ENCODE measurements around the gene CELF2.

CELF2 gene

GRCh38 chr10:11255796-11256444 lies 238.2 kb downstream of the CELF2 start:
- TF ChIP-seq CTCF (IDR thresholded peaks at IDR 0.05; ENCODE audit: borderline replicate concordance, extremely low read depth, low read length, poor library complexity, severe bottlenecking) (no peak), EZH2 (IDR thresholded peaks at IDR 0.05; ENCODE audit: borderline replicate concordance, low read depth, low read length, severe bottlenecking) (no peak)
- H3K79me2 ChIP-seq (ENCODE audit: insufficient read depth, low read length) = peaks cover 6% of the 10 kb centered on the region
- no peak overlapping the region for H3K4me3 ChIP-seq (ENCODE audit: low read depth in 1 of 2, low read length in 2 of 2)
- peaks cover 17% of the 10 kb centered on the region for H4K20me1 ChIP-seq (ENCODE audit: insufficient read depth, low read length)
- no peak overlapping the region for H3K9ac ChIP-seq (ENCODE audit: low read depth, low read length)
- no peaks in the 10 kb centered on the region for H3K4me1 ChIP-seq (ENCODE audit: insufficient read depth, low read length)
- H3K27ac ChIP-seq (ENCODE audit: low read length) = no peak overlapping the region
- no peaks in the 10 kb centered on the region for H3K9me3 ChIP-seq (ENCODE audit: insufficient read depth, low read length, severe bottlenecking)
- DNase-seq = no peak
- H3K4me2 ChIP-seq (ENCODE audit: insufficient read depth, low read length) = no peak overlapping the region
- no peak overlapping the region for H2AFZ ChIP-seq (ENCODE audit: low read depth, low read length)
- H3K27me3 ChIP-seq (ENCODE audit: insufficient read depth, low read length, poor library complexity) = no peaks in the 10 kb centered on the region
- ATAC-seq (ENCODE audit: insufficient read depth, low read depth) = no peak
- peaks cover 85% of the 10 kb centered on the region for H3K36me3 ChIP-seq (ENCODE audit: insufficient read depth, low read length)

- Histone ChIP-seq H3K4me2 (ENCODE audit: insufficient read depth, low read length) (no peak overlapping the region), H3K9me3 (ENCODE audit: insufficient read depth, low read length, severe bottlenecking) (no peaks in the 10 kb centered on the region), H4K20me1 (ENCODE audit: insufficient read depth, low read length) (peaks cover 17% of the 10 kb centered on the region), H3K4me3 (ENCODE audit: low read depth in 1 of 2, low read length in 2 of 2) (no peak overlapping the region), H3K27me3 (ENCODE audit: insufficient read depth, low read length, poor library complexity) (no peaks in the 10 kb centered on the region), H3K79me2 (ENCODE audit: insufficient read depth, low read length) (peaks cover 6% of the 10 kb centered on the region), H3K9ac (ENCODE audit: low read depth, low read length) (no peak overlapping the region), H3K36me3 (ENCODE audit: insufficient read depth, low read length) (peaks cover 86% of the 10 kb centered on the region), H2AFZ (ENCODE audit: low read depth, low read length) (no peak overlapping the region), H3K4me1 (ENCODE audit: insufficient read depth, low read length) (no peaks in the 10 kb centered on the region), H3K27ac (ENCODE audit: low read length) (no peak overlapping the region)
- DNase-seq = no peak
- ATAC-seq (ENCODE audit: insufficient read depth, low read depth) = no peak
- TF ChIP-seq EZH2 (IDR thresholded peaks at IDR 0.05; ENCODE audit: borderline replicate concordance, low read depth, low read length, severe bottlenecking) = no peak
- no peak for TF ChIP-seq CTCF (IDR thresholded peaks at IDR 0.05; ENCODE audit: borderline replicate concordance, extremely low read depth, low read length, poor library complexity, severe bottlenecking)
These were observed 239.2 kb downstream of the CELF2 start for GRCh38 chr10:11256896-11257295.

- peaks cover 1% of the 10 kb centered on the region; the same call in 1 of the 2 replicates for H3K79me2 ChIP-seq (ENCODE audit: insufficient read depth, low read length)
- H3K27ac ChIP-seq (ENCODE audit: low read length) = no peak overlapping the region
- ATAC-seq (ENCODE audit: insufficient read depth, low read depth) (no peak), DNase-seq (no peak)
- H2AFZ ChIP-seq (ENCODE audit: low read depth, low read length) = no peak overlapping the region
- peaks cover 86% of the 10 kb centered on the region for H3K36me3 ChIP-seq (ENCODE audit: insufficient read depth, low read length)
- no peaks in the 10 kb centered on the region for H3K27me3 ChIP-seq (ENCODE audit: insufficient read depth, low read length, poor library complexity)
- H3K9ac ChIP-seq (ENCODE audit: low read depth, low read length) = no peak overlapping the region
- peaks cover 15% of the 10 kb centered on the region for H4K20me1 ChIP-seq (ENCODE audit: insufficient read depth, low read length)
- no peaks in the 10 kb centered on the region for H3K9me3 ChIP-seq (ENCODE audit: insufficient read depth, low read length, severe bottlenecking)
- H3K4me3 ChIP-seq (ENCODE audit: low read depth in 1 of 2, low read length in 2 of 2) = no peak overlapping the region
- TF ChIP-seq EZH2 (IDR thresholded peaks at IDR 0.05; ENCODE audit: borderline replicate concordance, low read depth, low read length, severe bottlenecking) (no peak), CTCF (IDR thresholded peaks at IDR 0.05; ENCODE audit: borderline replicate concordance, extremely low read depth, low read length, poor library complexity, severe bottlenecking) (no peak)
- H3K4me1 ChIP-seq (ENCODE audit: insufficient read depth, low read length) = no peaks in the 10 kb centered on the region
- no peak overlapping the region for H3K4me2 ChIP-seq (ENCODE audit: insufficient read depth, low read length)
These were observed 239.9 kb downstream of the CELF2 start for GRCh38 chr10:11257440-11258090.

Data from DND-41 (cell line).